ENCODE data around the gene OR8B4.

DNA sequence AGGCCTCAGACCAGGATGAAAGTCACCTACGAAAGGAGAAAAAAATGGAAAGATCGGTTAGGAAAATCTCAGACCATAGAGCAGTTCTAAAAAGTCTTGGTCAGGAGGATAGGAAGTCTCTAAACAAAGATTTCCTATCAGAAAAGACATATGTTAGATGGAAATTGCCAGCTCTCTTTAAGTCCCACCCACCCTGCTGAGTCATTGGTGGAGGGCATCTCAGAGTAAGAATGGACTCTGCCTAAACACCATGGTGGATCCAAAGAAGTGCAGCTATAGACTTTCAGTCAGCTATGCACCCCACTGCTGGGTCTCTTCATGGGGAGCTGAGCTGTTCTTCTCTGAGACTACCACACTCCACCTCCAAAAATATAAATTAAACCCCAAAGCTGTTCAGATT, 44.1 kb downstream of the OR8B4 start:
- TF ChIP-seq, protein P1, sequence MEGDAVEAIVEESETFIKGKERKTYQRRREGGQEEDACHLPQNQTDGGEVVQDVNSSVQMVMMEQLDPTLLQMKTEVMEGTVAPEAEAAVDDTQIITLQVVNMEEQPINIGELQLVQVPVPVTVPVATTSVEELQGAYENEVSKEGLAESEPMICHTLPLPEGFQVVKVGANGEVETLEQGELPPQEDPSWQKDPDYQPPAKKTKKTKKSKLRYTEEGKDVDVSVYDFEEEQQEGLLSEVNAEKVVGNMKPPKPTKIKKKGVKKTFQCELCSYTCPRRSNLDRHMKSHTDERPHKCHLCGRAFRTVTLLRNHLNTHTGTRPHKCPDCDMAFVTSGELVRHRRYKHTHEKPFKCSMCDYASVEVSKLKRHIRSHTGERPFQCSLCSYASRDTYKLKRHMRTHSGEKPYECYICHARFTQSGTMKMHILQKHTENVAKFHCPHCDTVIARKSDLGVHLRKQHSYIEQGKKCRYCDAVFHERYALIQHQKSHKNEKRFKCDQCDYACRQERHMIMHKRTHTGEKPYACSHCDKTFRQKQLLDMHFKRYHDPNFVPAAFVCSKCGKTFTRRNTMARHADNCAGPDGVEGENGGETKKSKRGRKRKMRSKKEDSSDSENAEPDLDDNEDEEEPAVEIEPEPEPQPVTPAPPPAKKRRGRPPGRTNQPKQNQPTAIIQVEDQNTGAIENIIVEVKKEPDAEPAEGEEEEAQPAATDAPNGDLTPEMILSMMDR (IDR thresholded peaks at IDR 0.05; ENCODE audit: low read depth, low read length), result no peak
- TF ChIP-seq POLR2A (IDR thresholded peaks at IDR 0.05; ENCODE audit: extremely low read depth, insufficient read length) (no peak), MYC (IDR thresholded peaks at IDR 0.05; ENCODE audit: low read depth, low read length) (no peak)
- TF ChIP-seq, protein P2, sequence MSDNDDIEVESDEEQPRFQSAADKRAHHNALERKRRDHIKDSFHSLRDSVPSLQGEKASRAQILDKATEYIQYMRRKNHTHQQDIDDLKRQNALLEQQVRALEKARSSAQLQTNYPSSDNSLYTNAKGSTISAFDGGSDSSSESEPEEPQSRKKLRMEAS (IDR thresholded peaks at IDR 0.05; ENCODE audit: low read depth, low read length), result no peak

Data from NB4 (cell line).